Tibial nerve (tissue), 4 donors: ENCODE results near the gene PWWP2B. TPM values are rescaled to one million over a fixed set of nuclear protein-coding genes. Genes with fewer than 3 reads are reported as not detected.

Source experiments
- DNase-seq, 2 donors: peaks; one replicate each; pipeline ENCODE4 v3.0.0-alpha.2; 2019; ENCODE audit warnings: low spot score in 2 of 2
- H3K27ac ChIP-seq, 4 donors: fragments of 200-600 bp; sonication (generic) in 3 of 4; one replicate each; pipeline ENCODE4 v1.5.1; 2017 to 2019; ENCODE audit warnings: mild to moderate bottlenecking in 1 of 4
- H3K27me3 ChIP-seq, 2 donors: fragments of 200-600 bp; sonication (generic) in 1 of 2; one replicate each; pipeline versions ENCODE4 v1.5.1 to v1.6.0; 2017 to 2019
- H3K36me3 ChIP-seq, 3 donors: fragments of 200-600 bp; sonication (generic); one replicate each; pipeline ENCODE4 v1.5.1; 2018 to 2019
- H3K4me1 ChIP-seq, 4 donors: fragments of 200-600 bp; sonication (generic) in 3 of 4; one replicate each; pipeline ENCODE4 v1.5.1; 2017 to 2019
- H3K4me3 ChIP-seq, 4 donors: fragments of 200-600 bp; sonication (generic) in 3 of 4; one replicate each; pipeline ENCODE4 v1.5.1; 2017 to 2019; ENCODE audit warnings: mild to moderate bottlenecking in 1 of 4, moderate library complexity in 1 of 4
- H3K9me3 ChIP-seq, 4 donors: fragments of 200-600 bp; sonication (generic) in 3 of 4; one replicate each; pipeline ENCODE4 v1.5.1; 2017 to 2019
- EP300 ChIP-seq, 2 donors: sonication (generic); formaldehyde crosslinking; IDR thresholded peaks; one replicate each; pipeline ENCODE4 v1.6.1; 2017; ENCODE audit warnings: antibody characterized with exemption in 2 of 2, mild to moderate bottlenecking in 1 of 2
- POLR2A ChIP-seq, 2 donors: fragments of 450-650 bp; IDR thresholded peaks; one replicate each; pipeline ENCODE4 v1.6.1; 2017; ENCODE audit warnings: antibody characterized with exemption in 2 of 2, mild to moderate bottlenecking in 2 of 2, moderate library complexity in 2 of 2
- WGBS, 2 donors: methylation state at CpG; one replicate each; pipeline ENCODE4 v1.1.5; 2018; 5-methylcytosine and 5-hydroxymethylcytosine counted together
- total RNA-seq, 4 donors: library from RNA; depleted of rRNA; stranded (reverse); fragments of >200 nt; gene quantifications; one replicate each; pipeline ENCODE4 v1.1.0, GENCODE V29; 2016
- TF ChIP-seq, protein P1 (sequence below), 5 experiments: fragments of 200-600 bp in 3 of 5; fragments of 450-650 bp in 2 of 5; sonication (generic) in 3 of 5; IDR thresholded peaks; one replicate each; pipeline ENCODE4 v1.5.1; 2016 to 2019; ENCODE audit warnings: antibody characterized with exemption in 5 of 5, mild to moderate bottlenecking in 3 of 5, moderate library complexity in 2 of 5

Gene PWWP2B
- total RNA-seq, 4 donors from 2014 or later = 12.6 to 23.7 (median 15.1) TPM

DNA sequence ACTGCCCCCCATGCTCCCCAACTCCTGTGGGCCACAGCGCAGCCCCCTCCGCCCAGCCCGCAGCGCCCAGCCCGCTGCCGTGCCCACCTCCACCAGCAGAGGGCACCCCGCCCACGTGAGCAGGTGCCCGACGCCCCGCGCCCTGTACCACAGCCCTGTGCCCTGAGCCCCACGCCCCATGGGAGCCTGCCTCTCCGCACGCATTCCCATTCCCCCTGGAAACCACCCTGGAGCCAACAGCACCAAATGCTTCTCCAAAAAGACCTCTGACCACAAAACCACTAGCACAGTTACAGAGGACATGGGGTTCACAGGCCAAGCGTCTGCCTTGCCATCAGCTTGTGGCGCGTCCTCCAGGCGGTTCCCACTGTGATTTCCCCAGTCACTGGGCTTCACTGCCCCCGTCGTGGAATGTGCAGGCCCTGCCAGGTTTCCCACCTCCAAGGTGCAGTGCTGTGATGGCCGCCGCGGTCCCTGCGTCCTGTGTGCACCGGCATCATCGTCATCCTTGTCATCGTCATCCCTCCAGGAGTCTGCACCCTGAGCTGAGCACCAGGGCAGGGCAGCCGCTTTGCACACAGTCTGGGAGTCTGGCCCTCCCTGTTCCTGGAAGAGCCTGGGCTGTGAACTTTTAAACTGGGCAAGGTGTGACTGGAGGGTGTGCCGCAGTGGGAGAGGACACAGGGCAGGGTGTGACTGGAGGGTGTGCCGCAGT, 61.7 kb downstream of the PWWP2B start:
- peak in 1 of 2 donors; percentile 62 for DNase-seq
- no peaks in the 10 kb centered on the region for H3K27me3 ChIP-seq
- H3K27ac ChIP-seq = peak overlapping the region in 3 of 4 donors; percentile 8 to 94 (median 52)
- no peak overlapping the region for H3K4me3 ChIP-seq
- peaks cover 0 to 53% (median 18%) of the 10 kb centered on the region in 4 donors for H3K4me1 ChIP-seq
- H3K9me3 ChIP-seq = no peaks in the 10 kb centered on the region
- 42 to 61% methylated on average over 14 to 27 of the region's 31 CpGs for WGBS, 2 donors
- TF ChIP-seq POLR2A (IDR thresholded peaks at IDR 0.05) (no peak), EP300 (IDR thresholded peaks at IDR 0.05) (peak in 1 of 2 donors; percentile 34)
- TF ChIP-seq, protein P1, sequence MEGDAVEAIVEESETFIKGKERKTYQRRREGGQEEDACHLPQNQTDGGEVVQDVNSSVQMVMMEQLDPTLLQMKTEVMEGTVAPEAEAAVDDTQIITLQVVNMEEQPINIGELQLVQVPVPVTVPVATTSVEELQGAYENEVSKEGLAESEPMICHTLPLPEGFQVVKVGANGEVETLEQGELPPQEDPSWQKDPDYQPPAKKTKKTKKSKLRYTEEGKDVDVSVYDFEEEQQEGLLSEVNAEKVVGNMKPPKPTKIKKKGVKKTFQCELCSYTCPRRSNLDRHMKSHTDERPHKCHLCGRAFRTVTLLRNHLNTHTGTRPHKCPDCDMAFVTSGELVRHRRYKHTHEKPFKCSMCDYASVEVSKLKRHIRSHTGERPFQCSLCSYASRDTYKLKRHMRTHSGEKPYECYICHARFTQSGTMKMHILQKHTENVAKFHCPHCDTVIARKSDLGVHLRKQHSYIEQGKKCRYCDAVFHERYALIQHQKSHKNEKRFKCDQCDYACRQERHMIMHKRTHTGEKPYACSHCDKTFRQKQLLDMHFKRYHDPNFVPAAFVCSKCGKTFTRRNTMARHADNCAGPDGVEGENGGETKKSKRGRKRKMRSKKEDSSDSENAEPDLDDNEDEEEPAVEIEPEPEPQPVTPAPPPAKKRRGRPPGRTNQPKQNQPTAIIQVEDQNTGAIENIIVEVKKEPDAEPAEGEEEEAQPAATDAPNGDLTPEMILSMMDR (IDR thresholded peaks at IDR 0.05) = peak; percentile 97 to 99 (median 99)
- H3K36me3 ChIP-seq = no peaks in the 10 kb centered on the region

DNA sequence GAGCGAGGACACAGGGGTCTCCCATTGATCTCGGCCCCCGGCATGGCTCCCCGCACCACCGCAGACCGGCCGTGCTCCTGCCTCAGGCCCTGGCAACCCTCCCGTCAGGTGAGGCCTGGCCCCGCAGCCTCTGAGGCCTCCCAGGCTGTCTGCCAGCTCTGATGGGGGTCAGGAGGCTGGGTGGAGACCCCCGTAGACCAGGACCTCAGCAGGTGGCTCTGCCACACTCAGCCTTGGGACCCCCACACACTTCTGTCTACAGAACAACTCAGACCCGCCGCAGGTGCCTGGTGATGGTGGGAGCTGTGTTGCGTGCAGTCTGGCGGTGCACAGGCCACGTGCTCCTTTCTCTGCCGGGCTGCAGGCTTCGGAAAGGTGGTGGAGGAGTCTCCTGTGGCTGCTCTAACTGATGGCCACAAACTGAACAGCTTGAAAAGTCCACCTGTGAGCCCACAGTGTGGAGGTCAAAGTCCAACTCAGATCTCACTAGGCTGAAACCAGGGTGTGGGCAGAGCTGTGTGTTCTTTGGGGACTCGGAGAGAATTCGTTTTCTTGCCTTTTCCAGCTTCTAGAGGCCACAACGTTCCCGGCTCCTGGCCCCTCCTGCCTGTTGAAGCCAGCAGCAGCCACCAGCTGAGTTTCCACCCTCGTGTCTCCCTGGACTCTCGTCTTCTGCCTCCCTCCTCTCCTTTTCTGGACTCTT, 62.5 kb downstream of the PWWP2B start:
- H3K4me1 ChIP-seq = peaks cover 0 to 59% (median 25%) of the 10 kb centered on the region in 4 donors
- H3K27me3 ChIP-seq = no peaks in the 10 kb centered on the region
- H3K36me3 ChIP-seq = no peaks in the 10 kb centered on the region
- no peak overlapping the region for H3K4me3 ChIP-seq
- no peak for DNase-seq
- peak overlapping the region in 3 of 4 donors; percentile 8 to 94 (median 52) for H3K27ac ChIP-seq
- TF ChIP-seq, protein P1 (IDR thresholded peaks at IDR 0.05) = no peak
- TF ChIP-seq EP300 (IDR thresholded peaks at IDR 0.05) = no peak
- H3K9me3 ChIP-seq = no peaks in the 10 kb centered on the region
- WGBS, 2 donors = 78 to 82% methylated on average over 14 to 15 of the region's 23 CpGs

DNA sequence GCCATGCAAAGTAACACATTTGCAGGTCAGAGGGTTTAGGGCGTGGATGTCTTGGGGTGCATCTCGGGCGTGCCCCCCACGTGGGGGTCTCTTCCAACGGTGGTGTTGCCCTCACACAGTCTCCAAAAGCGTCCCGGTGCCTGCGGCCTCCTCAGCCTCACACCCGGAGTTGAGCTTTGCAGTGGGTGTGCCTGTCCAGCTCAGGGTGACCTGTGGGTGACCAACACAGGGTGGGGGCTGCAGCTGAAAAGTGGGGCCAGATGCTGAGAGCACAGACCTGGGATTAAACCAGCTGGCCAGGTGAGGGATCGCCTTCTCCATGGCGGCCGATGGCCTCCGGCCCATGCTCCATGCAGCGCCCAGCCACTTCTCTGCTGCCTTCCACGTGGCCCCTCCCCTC, 63.1 kb downstream of the PWWP2B start:
- TF ChIP-seq POLR2A (IDR thresholded peaks at IDR 0.05) = no peak
- no peak for TF ChIP-seq EP300 (IDR thresholded peaks at IDR 0.05)
- TF ChIP-seq, protein P1 (IDR thresholded peaks at IDR 0.05) = no peak
- H3K4me1 ChIP-seq = peaks cover 0 to 65% (median 31%) of the 10 kb centered on the region in 4 donors
- 79 to 85% methylated on average over 11 to 13 of the region's 15 CpGs for whole genome bisulfite sequencing, 2 donors
- no peaks in the 10 kb centered on the region for H3K36me3 ChIP-seq
- H3K27ac ChIP-seq = peak overlapping the region in 2 of 4 donors; percentile 52 to 94
- H3K27me3 ChIP-seq = no peaks in the 10 kb centered on the region
- no peak overlapping the region for H3K4me3 ChIP-seq
- no peaks in the 10 kb centered on the region for H3K9me3 ChIP-seq
- DNase-seq = no peak

DNA sequence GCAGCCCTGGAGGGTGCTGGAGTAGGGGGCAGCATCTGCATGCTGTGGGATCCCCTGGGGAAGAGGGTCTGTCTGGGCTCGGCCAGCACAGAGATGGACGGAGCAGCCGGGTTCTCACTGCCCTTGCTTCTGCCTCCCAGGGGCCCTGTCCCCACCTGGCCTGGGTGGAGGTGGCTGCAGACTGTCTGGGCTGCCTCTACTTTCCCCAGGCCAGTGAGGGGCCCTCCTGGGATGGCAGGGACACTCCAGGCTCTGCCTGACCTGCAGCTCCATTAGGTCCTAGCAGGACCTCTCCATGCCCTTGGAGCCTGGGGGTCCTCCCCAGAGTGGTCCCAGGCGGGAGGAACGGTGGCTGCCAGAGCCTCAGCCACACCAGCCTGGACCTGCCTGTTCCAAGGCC, 63.7 kb downstream of the PWWP2B start:
- Histone ChIP-seq H3K36me3 (no peaks in the 10 kb centered on the region), H3K4me1 (peaks cover 0 to 72% (median 37%) of the 10 kb centered on the region in 4 donors), H3K27me3 (no peaks in the 10 kb centered on the region), H3K4me3 (no peak overlapping the region), H3K27ac (peak overlapping the region in 2 of 4 donors; percentile 52 to 94), H3K9me3 (no peaks in the 10 kb centered on the region)
- TF ChIP-seq EP300 (IDR thresholded peaks at IDR 0.05) (no peak), POLR2A (IDR thresholded peaks at IDR 0.05) (no peak)
- TF ChIP-seq, protein P1 (IDR thresholded peaks at IDR 0.05) = no peak
- 85 to 86% methylated on average over 5 of the region's 5 CpGs for WGBS, 2 donors
- no peak for DNase-seq
